Globus pallidus (tissue), 1 donor: ENCODE measurements around the gene MRPL52.
"Not testable (repeated sequence)": the region's sequence is repeated elsewhere in the genome, so short reads cannot be mapped to it uniquely, and the experiment has no call there.

ENCODE experiments used
- DNase-seq: peaks from one replicate; pipeline ENCODE4 v3.0.0-alpha.2; 2015; ENCODE audit warnings: low spot score

Gene MRPL52

DNA sequence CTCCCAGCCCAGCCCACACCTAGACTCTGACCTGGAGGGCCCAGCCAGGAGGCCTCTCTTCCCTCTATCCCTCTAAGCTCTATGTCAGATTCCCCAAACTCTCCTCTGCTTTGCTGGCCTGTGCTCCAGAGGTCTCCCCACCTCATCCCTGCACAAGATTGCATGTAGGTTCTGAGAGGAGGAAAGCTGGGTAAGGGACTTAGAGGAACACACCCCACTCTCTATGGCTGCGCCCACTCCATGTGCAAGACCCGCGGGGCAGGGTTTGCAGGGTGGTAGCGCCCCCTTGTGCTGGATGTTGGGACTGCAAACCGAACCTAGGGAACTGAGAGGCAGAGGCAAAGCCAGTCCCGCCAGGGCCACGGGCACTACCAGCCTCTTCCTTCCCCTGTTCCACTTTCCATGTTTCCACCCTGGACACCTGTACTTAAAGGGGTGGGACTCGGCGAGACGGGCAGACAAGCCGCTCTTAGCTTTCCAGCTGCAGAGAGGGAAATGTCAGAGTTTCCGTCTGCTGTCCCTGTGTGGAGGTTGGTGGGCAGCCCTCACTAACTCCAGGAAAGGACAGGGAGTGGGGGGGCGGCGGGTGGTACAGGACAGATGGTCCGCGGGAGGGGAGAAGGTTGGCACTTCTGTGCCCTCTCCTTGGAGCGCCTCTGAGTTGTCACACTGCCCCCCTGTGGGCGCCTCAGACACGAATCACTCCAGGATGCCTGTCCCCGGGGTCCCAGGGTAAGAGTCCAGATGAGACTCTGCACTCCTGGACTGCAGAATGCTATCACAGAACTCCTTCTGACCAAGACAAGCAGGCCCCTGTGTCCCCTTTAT is 23.5 kb downstream of the MRPL52 start:
- DNase-seq = peak; percentile 79

GRCh38 chr14:22854296-22854695 is 24.6 kb downstream of the MRPL52 start:
- DNase-seq = not testable (repeated sequence)

DNA sequence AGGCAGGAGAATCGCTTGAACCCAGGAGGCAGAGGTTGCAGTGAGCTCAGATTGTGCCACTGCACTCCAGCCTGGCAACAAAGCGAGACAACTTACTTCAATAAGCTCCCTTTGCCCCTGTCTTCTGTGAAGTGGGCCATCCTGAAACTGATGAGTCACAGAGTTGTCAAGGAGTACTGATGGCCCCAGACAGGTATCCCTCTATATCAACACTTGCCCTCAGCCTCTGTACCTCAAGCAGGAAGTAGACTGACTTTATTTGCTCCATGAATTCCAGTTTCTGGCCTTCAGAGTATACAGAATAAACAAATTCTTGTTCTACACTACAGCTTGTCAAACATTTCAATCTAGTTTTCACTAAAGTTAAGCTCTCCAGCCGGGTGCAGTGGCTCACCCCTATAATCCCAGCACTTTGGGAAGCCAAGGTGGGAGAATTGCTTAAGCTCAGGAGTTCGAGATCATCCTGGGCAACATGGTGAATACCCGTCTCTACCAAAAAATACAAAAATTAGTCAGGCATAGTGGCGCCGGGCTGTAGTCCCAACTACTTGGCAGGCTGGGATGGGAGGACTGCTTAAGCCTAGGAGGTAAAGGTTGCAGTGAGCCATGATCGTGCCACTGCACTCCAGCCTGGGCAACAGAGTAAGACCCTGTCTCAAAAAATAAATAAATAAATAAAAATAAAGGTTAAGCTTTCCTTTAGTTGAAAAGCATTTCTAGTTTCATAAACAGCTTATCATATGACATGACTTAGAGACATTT is 25.5 kb downstream of the MRPL52 start:
- DNase-seq = no peak

GRCh38 chr14:22856428-22856827 is 26.7 kb downstream of the MRPL52 start:
- DNase-seq = no peak

GRCh38 chr14:22860377-22860776 is 30.7 kb downstream of the MRPL52 start:
- DNase-seq = not testable (repeated sequence)

- DNase-seq = no peak
Observed at GRCh38 chr14:22861651-22862050, 32.0 kb downstream of the MRPL52 start.

DNA sequence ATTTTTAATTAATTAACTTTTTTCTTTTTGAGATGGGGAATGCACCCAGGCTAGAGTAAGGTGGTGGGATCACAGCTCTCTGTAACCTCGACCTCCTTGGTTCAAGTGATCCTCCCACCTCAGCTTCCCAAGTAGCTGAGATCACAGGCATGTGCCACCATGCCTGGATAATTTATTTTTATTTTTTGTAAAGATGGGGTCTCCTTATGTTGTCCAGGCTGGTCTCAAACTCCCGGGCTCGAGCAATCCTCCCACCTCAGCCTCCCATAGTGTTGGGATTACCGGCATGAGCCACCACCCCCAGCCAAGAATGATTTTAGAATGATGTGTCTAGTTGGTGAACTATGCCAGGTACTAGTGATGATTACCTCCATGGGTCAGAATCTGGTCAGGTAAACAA is 35.3 kb downstream of the MRPL52 start:
- no peak for DNase-seq

DNA sequence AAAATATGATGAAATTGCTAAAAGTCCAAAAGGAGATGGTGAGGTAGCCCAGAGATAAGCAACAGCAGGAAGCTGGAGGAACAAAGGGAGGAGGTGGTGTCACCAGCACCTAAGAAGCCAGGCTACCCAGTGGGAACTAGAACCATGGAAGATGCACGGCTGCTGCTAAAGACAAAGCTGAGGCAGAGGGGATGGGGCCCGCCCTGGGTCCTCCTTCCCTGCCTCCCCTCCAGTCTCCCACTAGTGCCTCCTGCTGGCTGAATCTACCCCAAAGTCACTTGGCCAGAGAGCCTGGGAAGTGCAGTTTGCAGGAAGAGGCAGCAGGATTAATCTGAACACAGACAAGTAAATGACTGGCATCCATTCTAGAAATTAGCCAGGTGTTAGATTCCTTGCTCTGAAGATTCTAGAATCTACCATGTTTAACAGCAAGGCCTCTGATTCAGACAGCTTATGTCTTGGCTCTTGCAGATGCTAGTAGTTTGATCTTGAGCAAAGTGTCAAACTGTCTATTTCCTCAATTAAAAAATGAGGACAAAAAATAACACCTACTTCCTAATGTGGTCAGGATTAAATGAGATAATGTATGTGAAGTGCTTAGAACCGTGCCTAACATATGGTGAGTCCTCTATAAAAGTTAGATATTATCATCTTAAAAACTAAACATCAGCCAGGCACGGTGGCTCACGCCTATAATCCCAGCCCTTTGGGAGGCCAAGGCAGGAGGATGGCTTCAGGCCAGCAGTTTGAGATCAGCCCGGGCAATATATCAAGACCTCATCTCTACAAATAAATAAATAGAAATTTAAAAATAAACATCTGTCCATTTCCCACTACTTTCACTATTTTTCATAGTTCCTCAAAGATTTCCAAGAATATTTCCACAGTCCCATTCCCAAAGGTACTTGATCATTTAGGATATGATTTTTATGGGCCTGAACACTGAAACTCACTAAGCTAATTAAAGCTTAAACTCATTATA is 36.0 kb downstream of the MRPL52 start:
- no peak for DNase-seq

GRCh38 chr14:22866874-22867273 is 37.2 kb downstream of the MRPL52 start:
- DNase-seq = no peak

DNA sequence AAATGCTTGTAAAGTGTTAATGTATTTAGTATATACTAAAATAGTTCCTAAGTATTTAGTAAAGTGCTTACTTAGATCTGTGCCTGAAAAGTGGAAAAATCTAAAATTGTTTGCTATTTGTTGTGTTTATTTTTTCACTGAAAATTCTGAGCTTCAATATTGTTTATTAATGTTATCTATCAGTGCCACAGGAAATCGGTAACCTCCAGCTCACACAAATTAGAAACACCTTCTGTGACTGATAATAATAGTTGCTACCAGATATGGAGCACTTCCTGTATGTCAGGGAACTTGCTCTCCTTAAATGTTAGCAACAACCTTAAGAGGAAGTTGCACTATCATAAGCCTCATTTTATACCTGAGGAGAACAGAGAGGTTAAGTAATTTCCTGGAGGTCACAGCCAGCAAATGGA is 41.1 kb downstream of the MRPL52 start:
- DNase-seq = no peak

DNA sequence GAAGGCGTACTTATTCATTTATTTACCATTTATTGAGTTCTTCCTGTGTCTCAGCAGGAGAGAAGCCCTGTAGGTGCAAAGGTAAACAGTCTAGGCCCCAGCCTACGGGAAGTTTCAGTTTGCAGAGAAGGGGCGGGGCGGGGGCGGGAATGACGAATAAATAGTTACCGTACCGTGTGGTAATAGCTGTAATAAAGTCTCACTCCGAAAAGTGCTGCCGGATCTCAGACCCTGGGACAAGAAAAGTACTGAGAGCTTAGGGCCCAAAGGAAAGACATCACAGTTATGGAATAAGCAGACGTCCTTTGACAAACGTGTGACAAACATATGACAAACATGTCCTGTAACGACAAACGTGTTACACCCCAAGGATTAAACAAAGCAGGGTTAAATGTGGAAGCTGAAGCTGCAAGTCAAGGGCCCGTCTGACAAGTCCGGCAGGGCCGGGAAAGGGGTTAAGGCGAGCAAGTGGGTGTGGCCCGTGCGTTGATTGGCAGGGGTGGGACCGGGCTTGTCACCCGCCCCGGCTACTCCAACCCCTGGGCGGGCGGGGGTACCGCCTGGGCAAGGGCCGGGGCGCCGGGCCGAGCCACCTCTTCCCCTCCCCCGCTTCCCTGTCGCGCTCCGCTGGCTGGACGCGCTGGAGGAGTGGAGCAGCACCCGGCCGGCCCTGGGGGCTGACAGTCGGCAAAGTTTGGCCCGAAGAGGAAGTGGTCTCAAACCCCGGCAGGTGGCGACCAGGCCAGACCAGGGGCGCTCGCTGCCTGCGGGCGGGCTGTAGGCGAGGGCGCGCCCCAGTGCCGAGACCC is 41.7 kb downstream of the MRPL52 start, which contains the start of gene LRP10:
Gene LRP10, plus strand, starts transcription at position 517 of the 809 bp plus-strand sequence. CDS start 564 bp downstream, outside the sequence.
- DNase-seq = peak; percentile 93

- DNase-seq = peak; percentile 75
Observed at GRCh38 chr14:22872033-22872832, 42.5 kb downstream of the MRPL52 start.

DNA sequence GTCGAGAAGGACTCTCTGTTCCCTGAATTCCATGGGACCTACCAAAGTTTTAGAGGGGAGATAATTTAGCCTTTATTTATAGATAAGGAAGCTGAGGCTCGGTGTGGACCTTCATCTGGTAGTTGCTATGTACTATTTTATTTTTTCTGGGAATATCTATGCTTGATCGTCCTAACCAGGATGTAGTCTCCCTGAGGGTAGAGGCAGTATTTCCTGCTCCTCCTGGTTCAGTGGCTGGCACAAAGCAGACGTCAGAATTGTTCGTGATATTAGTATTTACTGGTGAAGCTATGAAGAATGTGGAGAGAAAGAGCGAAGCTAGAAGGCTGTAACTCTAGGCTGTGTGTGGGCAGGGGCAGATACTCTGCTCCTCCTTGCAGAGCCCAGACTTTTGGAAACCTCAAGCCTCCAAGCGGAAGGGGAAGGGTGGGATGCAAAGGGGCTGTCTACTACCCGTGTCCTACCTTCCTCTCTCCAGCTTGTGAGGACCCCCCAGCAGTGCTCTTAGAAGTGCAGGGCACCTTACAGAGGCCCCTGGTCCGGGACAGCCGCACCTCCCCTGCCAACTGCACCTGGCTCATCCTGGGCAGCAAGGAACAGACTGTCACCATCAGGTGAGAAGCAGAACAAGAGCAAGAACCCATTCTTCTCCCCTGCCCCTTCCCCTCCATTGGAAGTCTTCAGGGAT is 43.3 kb downstream of the MRPL52 start:
- DNase-seq = no peak

- no peak for DNase-seq
Observed at GRCh38 chr14:22875003-22875747, 45.5 kb downstream of the MRPL52 start.

GRCh38 chr14:22875748-22876319 is 46.1 kb downstream of the MRPL52 start:
- DNase-seq = no peak

DNA sequence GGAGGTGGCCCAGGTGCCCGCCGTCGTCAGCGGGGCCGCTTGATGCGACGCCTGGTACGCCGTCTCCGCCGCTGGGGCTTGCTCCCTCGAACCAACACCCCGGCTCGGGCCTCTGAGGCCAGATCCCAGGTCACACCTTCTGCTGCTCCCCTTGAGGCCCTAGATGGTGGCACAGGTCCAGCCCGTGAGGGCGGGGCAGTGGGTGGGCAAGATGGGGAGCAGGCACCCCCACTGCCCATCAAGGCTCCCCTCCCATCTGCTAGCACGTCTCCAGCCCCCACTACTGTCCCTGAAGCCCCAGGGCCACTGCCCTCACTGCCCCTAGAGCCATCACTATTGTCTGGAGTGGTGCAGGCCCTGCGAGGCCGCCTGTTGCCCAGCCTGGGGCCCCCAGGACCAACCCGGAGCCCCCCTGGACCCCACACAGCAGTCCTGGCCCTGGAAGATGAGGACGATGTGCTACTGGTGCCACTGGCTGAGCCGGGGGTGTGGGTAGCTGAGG is 47.4 kb downstream of the MRPL52 start:
- DNase-seq = no peak

GRCh38 chr14:22878271-22879246 is 48.9 kb downstream of the MRPL52 start:
- no peak for DNase-seq
